SU-DHL-6 (cell line): ENCODE measurements around the gene ATXN1L.

Source experiments
- H2AFZ ChIP-seq: fragments of 200-600 bp; sonication (generic); 2 replicates; pipeline ENCODE4 v1.6.1; 2014; ENCODE audit warnings: low read depth, mild to moderate bottlenecking, moderate library complexity, mixed read lengths, antibody characterized with exemption, low read length; ENCODE audit not compliant: severe bottlenecking
- H3F3A ChIP-seq: fragments of 200-600 bp; shearing (Covaris generic); 2 replicates; pipeline ENCODE4 v1.6.0; 2016; ENCODE audit warnings: antibody characterized with exemption, mild to moderate bottlenecking; ENCODE audit not compliant: insufficient read depth
- H3K27ac ChIP-seq: fragments of 200-600 bp; sonication (generic); 2 replicates; pipeline ENCODE4 v1.5.1; 2016; ENCODE audit warnings: low read depth, mild to moderate bottlenecking, low read length, moderate library complexity, mixed read lengths
- H3K27me3 ChIP-seq: fragments of 200-600 bp; sonication (generic), shearing (Covaris generic); 2 replicates; pipeline ENCODE4 v1.6.0; 2014; ENCODE audit warnings: mild to moderate bottlenecking, low read length
- H3K36me3 ChIP-seq: fragments of 200-600 bp; sonication (generic); 2 replicates; pipeline ENCODE4 v1.6.1; 2014; ENCODE audit warnings: mild to moderate bottlenecking, low read length, mixed read lengths
- H3K4me2 ChIP-seq: fragments of 300-600, 200-600 bp; shearing (Covaris generic), sonication (generic); 2 replicates; pipeline ENCODE4 v1.6.0; 2014; ENCODE audit warnings: low read length, low read depth, mild to moderate bottlenecking; ENCODE audit not compliant: poor library complexity, severe bottlenecking
- H3K4me3 ChIP-seq: fragments of 200-600 bp; sonication (generic); 2 replicates; pipeline ENCODE4 v1.5.1; 2014; ENCODE audit warnings: antibody characterized with exemption, low read length, mild to moderate bottlenecking, mixed read lengths; ENCODE audit not compliant: insufficient read depth, poor library complexity, severe bottlenecking
- H3K79me2 ChIP-seq: fragments of 200-600 bp; sonication (generic); 2 replicates; pipeline ENCODE4 v1.6.1; 2014; ENCODE audit warnings: mild to moderate bottlenecking, low read length, moderate library complexity; ENCODE audit not compliant: insufficient read depth
- H3K9ac ChIP-seq: fragments of 200-600 bp; sonication (generic); 2 replicates; pipeline ENCODE4 v1.7.0; 2014; ENCODE audit warnings: mild to moderate bottlenecking, low read length
- H3K9me2 ChIP-seq: fragments of 200-600 bp; sonication (generic); replicated peaks from 2 replicates; pipeline ENCODE4 v1.6.1; 2014; ENCODE audit warnings: low read length; ENCODE audit not compliant: insufficient read depth
- H3K9me3 ChIP-seq: fragments of 200-600 bp; sonication (generic); 2 replicates; pipeline ENCODE4 v1.6.1; 2014; ENCODE audit warnings: low read length, mixed read lengths; ENCODE audit not compliant: insufficient read depth
- H4K20me1 ChIP-seq: fragments of 200-600 bp; sonication (generic); 2 replicates; pipeline ENCODE4 v1.6.1; 2014; ENCODE audit warnings: low read depth, mild to moderate bottlenecking, antibody characterized with exemption, low read length, moderate library complexity, mixed read lengths
- EZH2phosphoT487 ChIP-seq: fragments of 200-600 bp; sonication (generic), shearing (Covaris generic); conservative IDR thresholded peaks from 2 replicates; pipeline ENCODE4 v1.6.1; 2018; ENCODE audit warnings: mild to moderate bottlenecking, antibody characterized with exemption, low read length, moderate library complexity, mixed read lengths
- TF ChIP-seq, protein P1 (sequence below): fragments of 200-600 bp; sonication (generic); IDR thresholded peaks from one replicate; pipeline ENCODE4 v1.5.1; 2017; ENCODE audit warnings: antibody characterized with exemption, mild to moderate bottlenecking, low read length, moderate library complexity; ENCODE audit not compliant: insufficient read depth, poor library complexity, severe bottlenecking

The ATXN1L gene

DNA sequence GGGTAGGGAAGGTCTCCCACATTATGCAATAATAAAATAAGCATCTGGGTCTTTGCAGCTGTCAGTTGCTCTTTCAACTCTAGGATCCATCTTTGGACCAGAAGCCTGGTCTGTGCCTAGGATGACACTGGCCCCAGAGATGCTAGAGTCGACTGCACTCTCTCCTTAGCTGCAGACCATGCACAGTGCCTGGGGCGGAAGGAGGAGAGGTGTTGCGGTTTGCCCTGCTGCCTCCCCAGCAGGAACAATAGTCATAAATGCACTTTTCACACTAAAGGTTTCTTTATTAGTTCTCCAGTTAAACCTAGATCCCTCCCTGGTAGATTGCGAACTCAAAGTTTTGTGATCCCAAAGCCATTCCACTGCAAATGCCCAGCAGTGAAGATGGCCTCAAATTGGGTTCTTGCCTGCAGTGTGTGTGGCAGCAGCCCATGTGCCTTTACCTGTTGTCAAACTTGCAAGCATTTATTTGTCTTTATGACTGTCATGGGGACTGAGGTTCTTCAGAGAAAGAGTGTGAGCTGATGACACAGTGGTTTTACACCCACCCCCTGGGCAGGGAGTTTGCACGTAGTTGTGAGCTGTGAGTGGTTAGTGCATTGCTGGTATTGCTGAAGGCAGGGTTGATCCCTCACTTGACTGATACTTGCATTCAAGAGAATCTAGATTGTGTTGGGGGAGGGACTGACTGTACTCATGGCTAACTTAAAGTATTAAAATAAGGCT is 10.3 kb downstream of the ATXN1L start:
- TF ChIP-seq EZH2phosphoT487: no peak
- TF ChIP-seq, protein P1, sequence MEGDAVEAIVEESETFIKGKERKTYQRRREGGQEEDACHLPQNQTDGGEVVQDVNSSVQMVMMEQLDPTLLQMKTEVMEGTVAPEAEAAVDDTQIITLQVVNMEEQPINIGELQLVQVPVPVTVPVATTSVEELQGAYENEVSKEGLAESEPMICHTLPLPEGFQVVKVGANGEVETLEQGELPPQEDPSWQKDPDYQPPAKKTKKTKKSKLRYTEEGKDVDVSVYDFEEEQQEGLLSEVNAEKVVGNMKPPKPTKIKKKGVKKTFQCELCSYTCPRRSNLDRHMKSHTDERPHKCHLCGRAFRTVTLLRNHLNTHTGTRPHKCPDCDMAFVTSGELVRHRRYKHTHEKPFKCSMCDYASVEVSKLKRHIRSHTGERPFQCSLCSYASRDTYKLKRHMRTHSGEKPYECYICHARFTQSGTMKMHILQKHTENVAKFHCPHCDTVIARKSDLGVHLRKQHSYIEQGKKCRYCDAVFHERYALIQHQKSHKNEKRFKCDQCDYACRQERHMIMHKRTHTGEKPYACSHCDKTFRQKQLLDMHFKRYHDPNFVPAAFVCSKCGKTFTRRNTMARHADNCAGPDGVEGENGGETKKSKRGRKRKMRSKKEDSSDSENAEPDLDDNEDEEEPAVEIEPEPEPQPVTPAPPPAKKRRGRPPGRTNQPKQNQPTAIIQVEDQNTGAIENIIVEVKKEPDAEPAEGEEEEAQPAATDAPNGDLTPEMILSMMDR: no peak
- H4K20me1 ChIP-seq: no peaks in the 10 kb centered on the region
- 0 out of 2 replicates have a peak, but pooled peaks cover 3% of the 10 kb centered on the region for H3F3A ChIP-seq
- no peaks in the 10 kb centered on the region for H3K9me2 ChIP-seq
- no peaks in the 10 kb centered on the region for H3K79me2 ChIP-seq
- H3K9ac ChIP-seq: no peak overlapping the region
- no peak overlapping the region for H3K27ac ChIP-seq
- peaks cover 2% of the 10 kb centered on the region; the same call in 1 of the 2 replicates for H3K36me3 ChIP-seq
- H3K27me3 ChIP-seq: no peaks in the 10 kb centered on the region
- H3K4me3 ChIP-seq: no peak overlapping the region
- no peak overlapping the region for H2AFZ ChIP-seq
- no peak overlapping the region for H3K4me2 ChIP-seq
- H3K9me3 ChIP-seq: no peaks in the 10 kb centered on the region

DNA sequence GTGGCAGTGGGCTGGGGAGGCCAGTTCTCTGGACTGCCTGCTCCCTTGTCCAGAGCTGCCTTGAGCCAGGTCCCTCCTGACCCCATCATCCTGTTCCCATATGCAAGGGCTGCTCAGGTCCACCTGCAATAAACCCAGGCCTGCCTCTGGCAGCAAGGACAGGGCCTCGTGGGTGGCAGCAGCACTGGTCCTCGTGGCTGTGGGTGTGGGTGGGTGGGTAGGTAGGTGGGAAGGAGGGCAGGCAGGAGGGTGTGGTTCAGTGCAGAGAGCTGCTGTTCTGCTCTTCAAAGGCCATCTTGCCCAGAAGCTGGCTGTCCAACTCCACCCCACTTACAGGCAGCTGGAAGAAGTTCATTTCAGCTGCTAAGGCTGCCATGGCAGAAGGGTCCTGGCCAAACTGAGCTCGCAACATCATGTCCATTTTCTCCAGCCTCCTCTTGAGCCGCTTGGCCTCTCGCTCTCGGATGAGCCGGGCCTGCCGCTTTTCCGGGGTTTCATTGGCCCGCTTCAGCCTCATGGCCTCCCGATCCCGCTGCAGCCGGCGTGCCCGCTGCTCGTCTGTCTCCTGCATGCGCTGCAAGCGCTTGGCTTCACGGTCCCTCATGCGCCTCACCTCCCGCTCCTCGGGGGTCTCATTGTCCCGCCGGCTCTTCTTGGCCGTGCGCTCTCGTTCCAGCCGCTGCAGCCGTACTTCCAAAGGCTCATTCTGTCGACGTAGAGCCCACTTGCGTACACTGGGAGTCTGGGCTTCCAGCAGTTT is 14.2 kb downstream of the ATXN1L start:
- Histone ChIP-seq H3K4me2 (no peak overlapping the region), H3K9me2 (no peaks in the 10 kb centered on the region), H3K9me3 (no peaks in the 10 kb centered on the region), H3K36me3 (peaks cover 2% of the 10 kb centered on the region; the same call in 1 of the 2 replicates), H3K27me3 (no peaks in the 10 kb centered on the region), H3K4me3 (no peak overlapping the region), H3K79me2 (no peaks in the 10 kb centered on the region), H3F3A (0 out of 2 replicates have a peak, but pooled peaks cover 3% of the 10 kb centered on the region), H3K9ac (no peak overlapping the region), H4K20me1 (no peaks in the 10 kb centered on the region), H3K27ac (no peak overlapping the region), H2AFZ (no peak overlapping the region)
- TF ChIP-seq, protein P1: no peak
- no peak for TF ChIP-seq EZH2phosphoT487

DNA sequence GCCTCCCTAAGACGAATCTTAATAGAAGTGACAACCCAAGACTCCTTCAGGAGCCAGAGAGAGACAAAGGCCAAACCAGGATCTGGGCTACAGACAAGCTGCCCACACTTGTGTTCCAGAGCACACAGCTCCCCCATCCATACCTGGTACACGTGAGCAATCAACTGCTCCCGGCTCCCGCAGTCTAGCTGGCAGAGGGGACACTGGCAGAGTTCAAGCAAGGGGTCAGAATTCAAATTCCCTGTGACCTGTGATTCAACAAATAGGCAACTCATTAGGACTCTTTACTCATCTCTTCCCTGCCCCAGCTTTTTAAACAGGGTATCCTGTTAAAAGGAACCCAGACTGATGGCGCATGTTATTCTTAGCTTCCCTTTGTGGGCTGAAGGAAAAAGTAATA is 18.2 kb downstream of the ATXN1L start:
- H3K27me3 ChIP-seq: no peaks in the 10 kb centered on the region
- no peaks in the 10 kb centered on the region for H3K9me3 ChIP-seq
- no peaks in the 10 kb centered on the region for H3K79me2 ChIP-seq
- H4K20me1 ChIP-seq: no peaks in the 10 kb centered on the region
- H3K4me3 ChIP-seq: no peak overlapping the region
- H3F3A ChIP-seq: 0 out of 2 replicates have a peak, but pooled peaks cover 2% of the 10 kb centered on the region
- H2AFZ ChIP-seq: no peak overlapping the region
- H3K27ac ChIP-seq: no peak overlapping the region
- no peaks in the 10 kb centered on the region for H3K9me2 ChIP-seq
- no peak for TF ChIP-seq EZH2phosphoT487
- TF ChIP-seq, protein P1: no peak
- H3K4me2 ChIP-seq: no peak overlapping the region
- no peak overlapping the region for H3K9ac ChIP-seq
- peaks cover 3% of the 10 kb centered on the region; the same call in 1 of the 2 replicates for H3K36me3 ChIP-seq
